Endothelial cell of umbilical vein (primary cell): ENCODE results near the gene TESK1. TPM values are rescaled to one million over a fixed set of nuclear protein-coding genes. Genes with fewer than 3 reads are reported as not detected.

Experiments used
- BruUV-seq: library from RNA; stranded (reverse); fragments of 400-500 nt; replicated peaks from 2 replicates; lab custom pipeline; 2021; lab: Mats Ljungman, UMichigan
- CTCF ChIA-PET: fragments of 300-600, 350-600 bp; sonication (Branson Sonifier 250); formaldehyde crosslinking; loops from one replicate; lab custom pipeline; 2021; ENCODE audit warnings: antibody characterized with exemption, inconsistent platforms; lab: Charles Lee
- POLR2A ChIA-PET: fragments of 300-600, 350-600 bp; sonication (Branson Sonifier 250); formaldehyde crosslinking; loops from one replicate; lab custom pipeline; 2021; ENCODE audit warnings: antibody characterized with exemption, inconsistent platforms; lab: Charles Lee
- DNase-seq: peaks from one replicate; pipeline ENCODE4 v3.0.0-alpha.2; 2011; ENCODE audit warnings: low read depth, low spot score
- FAIRE-seq: peaks from 2 replicates; lab custom pipeline; 2011; peaks lifted over from hg19 to GRCh38; lab: Jason Lieb, UNC
- H2AFZ ChIP-seq: 2 replicates; pipeline ENCODE4 v1.6.0; 2012; ENCODE audit warnings: low read depth, low read length, control low read depth, inconsistent platforms
- H3K27ac ChIP-seq: 2 replicates; pipeline ENCODE4 v1.5.1; 2011; ENCODE audit warnings: low read depth, mild to moderate bottlenecking, control low read depth, low read length, moderate library complexity; ENCODE audit not compliant: insufficient read depth
- H3K27me3 ChIP-seq, 2 experiments: 2 replicates each; pipeline versions ENCODE4 v1.6.0 to v1.6.1; 2011; ENCODE audit warnings: low read length in 2 of 2, mixed read lengths in 1 of 2; ENCODE audit not compliant: control insufficient read depth in 2 of 2, insufficient read depth in 2 of 2
- H3K36me3 ChIP-seq, 2 experiments: 2 replicates in 1 of 2; 3 replicates in 1 of 2; pipeline ENCODE4 v1.5.1; 2011; ENCODE audit warnings: low read length in 2 of 2, mild to moderate bottlenecking in 1 of 2, moderate library complexity in 1 of 2; ENCODE audit not compliant: control insufficient read depth in 2 of 2, insufficient read depth in 2 of 2; ENCODE audit errors: extremely low read depth in 1 of 2
- H3K4me1 ChIP-seq: 3 replicates; pipeline ENCODE4 v1.5.1; 2011; ENCODE audit warnings: mild to moderate bottlenecking, low read length; ENCODE audit not compliant: control insufficient read depth, insufficient read depth; ENCODE audit errors: extremely low read depth
- H3K4me2 ChIP-seq: 2 replicates; pipeline ENCODE4 v1.6.1; 2011; ENCODE audit warnings: low read length, control low read depth, mixed read lengths; ENCODE audit not compliant: insufficient read depth
- H3K4me3 ChIP-seq, 3 experiments: fragments of 200-600 bp in 1 of 3; sonication (generic), shearing (Covaris generic) in 1 of 3; replicated peaks in 1 of 3; 2 replicates each; pipeline ENCODE4 v1.5.1; 2011 to 2016; ENCODE audit warnings: control low read depth in 3 of 3, low read length in 3 of 3, mild to moderate bottlenecking in 2 of 3, inconsistent platforms in 1 of 3, low read depth in 1 of 3, moderate library complexity in 1 of 3; ENCODE audit not compliant: insufficient read depth in 1 of 3
- H3K79me2 ChIP-seq: 2 replicates; pipeline ENCODE4 v1.6.0; 2012; ENCODE audit warnings: low read length, inconsistent platforms; ENCODE audit not compliant: control insufficient read depth, insufficient read depth
- H3K9ac ChIP-seq: replicated peaks from 2 replicates; pipeline ENCODE3; 2011; ENCODE audit warnings: low read length, control low read depth; ENCODE audit not compliant: insufficient read depth; ENCODE audit errors: extremely low read depth
- H3K9me1 ChIP-seq: replicated peaks from 3 replicates; pipeline ENCODE4 v1.6.0; 2011; ENCODE audit warnings: mild to moderate bottlenecking, low read length; ENCODE audit not compliant: control insufficient read depth, insufficient read depth; ENCODE audit errors: extremely low read depth
- H3K9me3 ChIP-seq: replicated peaks from 2 replicates; pipeline ENCODE4 v1.5.1; 2012; ENCODE audit warnings: low read length, inconsistent platforms; ENCODE audit not compliant: control insufficient read depth, insufficient read depth
- H4K20me1 ChIP-seq: replicated peaks from 2 replicates; pipeline ENCODE3; 2011; ENCODE audit warnings: mild to moderate bottlenecking, low read length; ENCODE audit not compliant: control insufficient read depth, insufficient read depth; ENCODE audit errors: extremely low read depth
- EZH2 ChIP-seq: IDR thresholded peaks from 2 replicates; pipeline ENCODE4 v1.6.1; 2012; ENCODE audit warnings: borderline replicate concordance, low read depth, mild to moderate bottlenecking, moderate library complexity, low read length, inconsistent platforms; ENCODE audit not compliant: severe bottlenecking
- FOS ChIP-seq: IDR thresholded peaks from 2 replicates; pipeline ENCODE4 v1.6.1; 2011; ENCODE audit warnings: mild to moderate bottlenecking, low read length, moderate library complexity, borderline replicate concordance; ENCODE audit not compliant: insufficient read depth
- GATA2 ChIP-seq: IDR thresholded peaks from 2 replicates; pipeline ENCODE4 v1.7.0; 2011; ENCODE audit warnings: low read depth, mild to moderate bottlenecking, moderate library complexity, mixed read lengths, low read length; ENCODE audit not compliant: insufficient read length, insufficient read depth
- JUN ChIP-seq: IDR thresholded peaks from 2 replicates; pipeline ENCODE4 v1.6.1; 2011; ENCODE audit warnings: borderline replicate concordance, low read depth; ENCODE audit not compliant: insufficient read length, insufficient read depth
- MYC ChIP-seq: IDR thresholded peaks from one replicate; pipeline ENCODE4 v1.6.1; 2011; ENCODE audit warnings: mild to moderate bottlenecking, low read depth, low read length
- POLR2A ChIP-seq: IDR thresholded peaks from 2 replicates; pipeline ENCODE4 v1.6.1; 2012; ENCODE audit warnings: low read depth, mild to moderate bottlenecking, control low read depth, low read length
- dilution Hi-C: fragments of 300-500 bp; cut with MboI; formaldehyde crosslinking; loops from one replicate; pipeline ENCODE4 v1.15.0; 2019; ENCODE audit warnings: low sequenced_read_pairs; ENCODE audit not compliant: extremely low pct_ligation_motif_present
- intact Hi-C: fragments of 100-400 bp; cut with micrococcal nuclease; formaldehyde crosslinking; loops from one replicate; pipeline ENCODE4 v1.10.0; 2022
- polyA plus RNA-seq, 4 experiments: library from polyadenylated mRNA; depleted of rRNA in 3 of 4; stranded (reverse) in 3 of 4; unstranded in 1 of 4; fragments of >200 nt; gene quantifications; 2 replicates each; pipeline versions ENCODE4 v1.2.1 to v1.2.3, GENCODE V29; 2011 to 2012; ENCODE audit warnings: missing spikeins in 1 of 4
- total RNA-seq: library from RNA; stranded (reverse); gene quantifications from 2 replicates; pipeline ENCODE4 v1.2.3, GENCODE V29; 2021
- TF ChIP-seq, protein P1 (sequence below): IDR thresholded peaks from 2 replicates; pipeline ENCODE4 v1.6.1; 2011; ENCODE audit not compliant: insufficient read depth, insufficient read length
- TF ChIP-seq, protein P2 (sequence below), 2 donors: IDR thresholded peaks; 1 replicate in 1 of 2; 2 replicates in 1 of 2; pipeline ENCODE4 v1.5.1; 2011; ENCODE audit warnings: low read length in 2 of 2, mild to moderate bottlenecking in 2 of 2, moderate library complexity in 2 of 2, control low read depth in 1 of 2, inconsistent platforms in 1 of 2, low read depth in 1 of 2; ENCODE audit not compliant: insufficient read depth in 1 of 2; ENCODE audit errors: extremely low read depth in 1 of 2

TESK1 gene
- total and polyA plus RNA-seq, 2 donors (not counting 3 experiments of a cell fraction or from before 2014, with no cell fraction given) = 25.3 to 26.4 TPM

DNA sequence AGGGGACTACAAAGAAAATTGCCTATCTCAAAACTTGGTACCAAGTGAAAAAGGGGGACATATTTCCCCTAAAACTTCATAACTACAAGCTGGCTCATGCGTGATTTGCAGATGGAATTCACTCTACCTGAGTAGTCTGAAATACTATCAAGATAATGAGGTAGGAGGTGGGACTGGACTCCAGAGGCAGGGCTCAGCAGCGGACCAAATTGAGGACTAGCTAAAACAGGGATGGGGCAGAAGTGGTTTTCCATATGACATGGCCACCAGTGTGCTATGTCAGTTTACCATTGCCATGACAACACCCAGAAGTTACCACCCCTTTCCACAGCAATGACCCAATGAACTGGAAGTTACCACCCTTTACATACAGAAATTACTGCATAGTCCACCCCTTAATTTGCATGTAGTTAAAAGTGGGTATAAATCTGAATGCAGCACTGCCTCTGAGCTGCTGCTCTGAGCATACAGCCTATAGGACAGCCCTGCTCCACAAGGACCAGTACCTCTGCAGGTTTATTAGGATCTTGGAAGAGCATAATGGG, 30.4 kb upstream of the TESK1 start:
- Histone ChIP-seq H3K4me3 (no peak overlapping the region), H3K4me2 (no peak overlapping the region), H3K27me3 (peaks cover 2 to 3% of the 10 kb centered on the region in 2 experiments), H2AFZ (no peak overlapping the region), H3K27ac (no peak overlapping the region), H4K20me1 (no peaks in the 10 kb centered on the region), H3K9me1 (no peaks in the 10 kb centered on the region), H3K4me1 (no peaks in the 10 kb centered on the region), H3K9ac (no peak overlapping the region), H3K9me3 (no peaks in the 10 kb centered on the region), H3K36me3 (no peaks in the 10 kb centered on the region), H3K79me2 (no peaks in the 10 kb centered on the region)
- TF ChIP-seq, protein P1, sequence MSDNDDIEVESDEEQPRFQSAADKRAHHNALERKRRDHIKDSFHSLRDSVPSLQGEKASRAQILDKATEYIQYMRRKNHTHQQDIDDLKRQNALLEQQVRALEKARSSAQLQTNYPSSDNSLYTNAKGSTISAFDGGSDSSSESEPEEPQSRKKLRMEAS = no peak
- no peak for TF ChIP-seq FOS
- DNase-seq (no peak), FAIRE-seq (no peak)
- dilution Hi-C loops = no loop called here
- intact Hi-C loops = no loop called here
- no TSS peak for BruUV-seq
- ChIA-PET CTCF (interaction anchor here (0.9 to 1.3 kb wide), 3 partner anchors 8 to 29 kb away, joined by 3 to 4 read pairs (median 4); no protein-coding TSS in a partner anchor), POLR2A (no interaction called here)

- Histone ChIP-seq H3K9ac (no peak overlapping the region), H3K4me1 (no peaks in the 10 kb centered on the region), H4K20me1 (no peaks in the 10 kb centered on the region), H3K27me3 (peaks cover 2 to 3% of the 10 kb centered on the region in 2 experiments), H2AFZ (no peak overlapping the region), H3K36me3 (no peaks in the 10 kb centered on the region), H3K27ac (no peak overlapping the region), H3K9me3 (no peaks in the 10 kb centered on the region), H3K4me2 (no peak overlapping the region), H3K4me3 (no peak overlapping the region), H3K79me2 (no peaks in the 10 kb centered on the region), H3K9me1 (no peaks in the 10 kb centered on the region)
- intact Hi-C loops = no loop called here
- FAIRE-seq = no peak
- TF ChIP-seq, protein P2, sequence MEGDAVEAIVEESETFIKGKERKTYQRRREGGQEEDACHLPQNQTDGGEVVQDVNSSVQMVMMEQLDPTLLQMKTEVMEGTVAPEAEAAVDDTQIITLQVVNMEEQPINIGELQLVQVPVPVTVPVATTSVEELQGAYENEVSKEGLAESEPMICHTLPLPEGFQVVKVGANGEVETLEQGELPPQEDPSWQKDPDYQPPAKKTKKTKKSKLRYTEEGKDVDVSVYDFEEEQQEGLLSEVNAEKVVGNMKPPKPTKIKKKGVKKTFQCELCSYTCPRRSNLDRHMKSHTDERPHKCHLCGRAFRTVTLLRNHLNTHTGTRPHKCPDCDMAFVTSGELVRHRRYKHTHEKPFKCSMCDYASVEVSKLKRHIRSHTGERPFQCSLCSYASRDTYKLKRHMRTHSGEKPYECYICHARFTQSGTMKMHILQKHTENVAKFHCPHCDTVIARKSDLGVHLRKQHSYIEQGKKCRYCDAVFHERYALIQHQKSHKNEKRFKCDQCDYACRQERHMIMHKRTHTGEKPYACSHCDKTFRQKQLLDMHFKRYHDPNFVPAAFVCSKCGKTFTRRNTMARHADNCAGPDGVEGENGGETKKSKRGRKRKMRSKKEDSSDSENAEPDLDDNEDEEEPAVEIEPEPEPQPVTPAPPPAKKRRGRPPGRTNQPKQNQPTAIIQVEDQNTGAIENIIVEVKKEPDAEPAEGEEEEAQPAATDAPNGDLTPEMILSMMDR (IDR thresholded peaks at IDR 0.05; ENCODE audit: extremely low read depth in 1 of 2, insufficient read depth in 1 of 2, low read depth in 1 of 2, low read length in 2 of 2) = no peak
- TF ChIP-seq FOS = no peak
- no peak for TF ChIP-seq POLR2A
- no peak for TF ChIP-seq GATA2
- no peak for TF ChIP-seq EZH2
- TF ChIP-seq JUN = no peak
- TF ChIP-seq MYC = no peak
- no TSS peak for BruUV-seq
- POLR2A ChIA-PET = no interaction called here
- CTCF ChIA-PET = interaction anchor here (1.0 to 1.3 kb wide), 2 partner anchors 9 to 28 kb away, joined by 4 read pairs; no protein-coding TSS in a partner anchor
- dilution Hi-C loops = no loop called here
- DNase-seq = no peak
Measured at GRCh38 chr9:35575478-35575877, 29.6 kb upstream of the TESK1 start.
